ENCODE results near the gene TOGARAM1. TPM values are rescaled to one million over a fixed set of nuclear protein-coding genes. Genes with fewer than 3 reads are reported as not detected.
A peak's percentile ranks its signal among the peaks of the same experiment; 100 is the strongest.

TOGARAM1 gene
- total RNA-seq, 2 donors from 2014 or later: 11.0 to 11.5 TPM

GRCh38 chr14:44979740-44980356 is 17.9 kb downstream of the TOGARAM1 start:
- no peak overlapping the region for H3K4me3 Mint-ChIP-seq

GRCh38 chr14:44981198-44981597 is 19.2 kb downstream of the TOGARAM1 start:
- Mint-ChIP-seq H3K4me3 (no peak overlapping the region), H3K27ac (peak overlapping the region in 1 of 2 donors; percentile 9), H3K9me3 (no peaks in the 10 kb centered on the region), H3K36me3 (no peaks in the 10 kb centered on the region), H3K27me3 (no peaks in the 10 kb centered on the region), H3K4me1 (ENCODE audit: low read depth in 2 of 2) (peaks cover 17 to 28% of the 10 kb centered on the region in 2 donors)
- ATAC-seq (no peak), DNase-seq (ENCODE audit: low spot score) (no peak)

More at GRCh38 chr14:44979740-44980356, 17.9 kb downstream of the TOGARAM1 start:
- DNase-seq (ENCODE audit: low spot score) (no peak), ATAC-seq (no peak)
- Mint-ChIP-seq H3K36me3 (no peaks in the 10 kb centered on the region), H3K27me3 (no peaks in the 10 kb centered on the region), H3K4me1 (ENCODE audit: low read depth in 2 of 2) (peaks cover 17 to 32% of the 10 kb centered on the region in 2 donors), H3K9me3 (no peaks in the 10 kb centered on the region), H3K27ac (peak overlapping the region in 1 of 2 donors; percentile 9)

- Mint-ChIP-seq H3K27me3 (no peaks in the 10 kb centered on the region), H3K36me3 (no peaks in the 10 kb centered on the region), H3K4me1 (ENCODE audit: low read depth in 2 of 2) (peaks cover 17 to 26% of the 10 kb centered on the region in 2 donors), H3K4me3 (no peak overlapping the region), H3K9me3 (no peaks in the 10 kb centered on the region), H3K27ac (no peak overlapping the region)
- ATAC-seq (no peak), DNase-seq (ENCODE audit: low spot score) (no peak)
These were observed 20.6 kb downstream of the TOGARAM1 start for GRCh38 chr14:44982594-44982993.

- H3K4me3 Mint-ChIP-seq: no peak overlapping the region
- H3K36me3 Mint-ChIP-seq: no peaks in the 10 kb centered on the region
- DNase-seq (ENCODE audit: low spot score) (no peak), ATAC-seq (no peak)
- no peak overlapping the region for H3K27ac Mint-ChIP-seq
- H3K27me3 Mint-ChIP-seq: no peaks in the 10 kb centered on the region
- H3K9me3 Mint-ChIP-seq: no peaks in the 10 kb centered on the region
- peaks cover 7 to 10% of the 10 kb centered on the region in 2 donors for H3K4me1 Mint-ChIP-seq (ENCODE audit: low read depth in 2 of 2)
These were observed 26.7 kb downstream of the TOGARAM1 start for GRCh38 chr14:44988694-44989093.

- peaks cover 7 to 10% of the 10 kb centered on the region in 2 donors for H3K4me1 Mint-ChIP-seq (ENCODE audit: low read depth in 2 of 2)
These were observed 27.8 kb downstream of the TOGARAM1 start for GRCh38 chr14:44989497-44990440.

GRCh38 chr14:44990533-44990932 is 28.5 kb downstream of the TOGARAM1 start:
- no peak for ATAC-seq
- Mint-ChIP-seq H3K36me3 (no peaks in the 10 kb centered on the region), H3K4me1 (ENCODE audit: low read depth in 2 of 2) (peaks cover 7 to 10% of the 10 kb centered on the region in 2 donors), H3K4me3 (no peak overlapping the region), H3K27me3 (no peaks in the 10 kb centered on the region), H3K27ac (no peak overlapping the region), H3K9me3 (no peaks in the 10 kb centered on the region)
- DNase-seq (ENCODE audit: low spot score): no peak

More at GRCh38 chr14:44989497-44990440, 27.8 kb downstream of the TOGARAM1 start:
- Mint-ChIP-seq H3K27ac (no peak overlapping the region), H3K9me3 (no peaks in the 10 kb centered on the region), H3K36me3 (no peaks in the 10 kb centered on the region), H3K27me3 (no peaks in the 10 kb centered on the region), H3K4me3 (no peak overlapping the region)
- DNase-seq (ENCODE audit: low spot score) (no peak), ATAC-seq (no peak)

GRCh38 chr14:44995196-44995595 is 33.2 kb downstream of the TOGARAM1 start:
- peaks cover 0 to 4% of the 10 kb centered on the region in 2 donors for H3K4me1 Mint-ChIP-seq (ENCODE audit: low read depth in 2 of 2)
- no peak overlapping the region for H3K4me3 Mint-ChIP-seq
- ATAC-seq: no peak
- peaks cover 13% of the 10 kb centered on the region for H3K36me3 Mint-ChIP-seq
- no peak overlapping the region for H3K27ac Mint-ChIP-seq
- H3K9me3 Mint-ChIP-seq: no peaks in the 10 kb centered on the region
- no peak for DNase-seq (ENCODE audit: low spot score)
- H3K27me3 Mint-ChIP-seq: no peaks in the 10 kb centered on the region

- H3K27ac Mint-ChIP-seq: no peak overlapping the region
- no peaks in the 10 kb centered on the region for H3K9me3 Mint-ChIP-seq
- no peak for ATAC-seq
- peaks cover 16% of the 10 kb centered on the region for H3K36me3 Mint-ChIP-seq
- H3K27me3 Mint-ChIP-seq: no peaks in the 10 kb centered on the region
- DNase-seq (ENCODE audit: low spot score): no peak
- no peak overlapping the region for H3K4me3 Mint-ChIP-seq
- no peaks in the 10 kb centered on the region for H3K4me1 Mint-ChIP-seq (ENCODE audit: low read depth in 2 of 2)
These were observed 33.8 kb downstream of the TOGARAM1 start for GRCh38 chr14:44995770-44996294.

- Mint-ChIP-seq H3K4me3 (no peak overlapping the region), H3K27me3 (no peaks in the 10 kb centered on the region), H3K36me3 (peaks cover 6% of the 10 kb centered on the region), H3K9me3 (no peaks in the 10 kb centered on the region), H3K27ac (no peak overlapping the region), H3K4me1 (ENCODE audit: low read depth in 2 of 2) (no peaks in the 10 kb centered on the region)
- ATAC-seq (no peak), DNase-seq (ENCODE audit: low spot score) (no peak)
These were observed 41.9 kb downstream of the TOGARAM1 start for GRCh38 chr14:45003924-45004323.

- DNase-seq (ENCODE audit: low spot score): no peak
- no peak overlapping the region for H3K4me3 Mint-ChIP-seq
- no peak overlapping the region for H3K27ac Mint-ChIP-seq
- ATAC-seq: no peak
- peaks cover 5% of the 10 kb centered on the region for H3K36me3 Mint-ChIP-seq
- no peaks in the 10 kb centered on the region for H3K9me3 Mint-ChIP-seq
- H3K4me1 Mint-ChIP-seq (ENCODE audit: low read depth in 2 of 2): no peaks in the 10 kb centered on the region
- no peaks in the 10 kb centered on the region for H3K27me3 Mint-ChIP-seq
These were observed 53.1 kb downstream of the TOGARAM1 start for GRCh38 chr14:45015133-45015532.

- no peaks in the 10 kb centered on the region for H3K4me1 Mint-ChIP-seq (ENCODE audit: low read depth in 2 of 2)
- no peaks in the 10 kb centered on the region for H3K9me3 Mint-ChIP-seq
- H3K4me3 Mint-ChIP-seq: no peak overlapping the region
- DNase-seq (ENCODE audit: low spot score) (no peak), ATAC-seq (no peak)
- H3K27ac Mint-ChIP-seq: no peak overlapping the region
- H3K36me3 Mint-ChIP-seq: no peaks in the 10 kb centered on the region
- H3K27me3 Mint-ChIP-seq: no peaks in the 10 kb centered on the region
These were observed 66.2 kb downstream of the TOGARAM1 start for GRCh38 chr14:45028107-45028626.

GRCh38 chr14:45034730-45035129 is 72.7 kb downstream of the TOGARAM1 start:
- DNase-seq (ENCODE audit: low spot score) (no peak), ATAC-seq (no peak)
- H3K4me3 Mint-ChIP-seq: no peak overlapping the region
- H3K27me3 Mint-ChIP-seq: no peaks in the 10 kb centered on the region
- no peak overlapping the region for H3K27ac Mint-ChIP-seq
- H3K9me3 Mint-ChIP-seq: no peaks in the 10 kb centered on the region
- H3K36me3 Mint-ChIP-seq: peaks cover 13% of the 10 kb centered on the region
- no peaks in the 10 kb centered on the region for H3K4me1 Mint-ChIP-seq (ENCODE audit: low read depth in 2 of 2)

GRCh38 chr14:45038256-45038655 is 76.3 kb downstream of the TOGARAM1 start:
- Mint-ChIP-seq H3K4me3 (no peak overlapping the region), H3K36me3 (peaks cover 13% of the 10 kb centered on the region), H3K27ac (no peak overlapping the region), H3K9me3 (no peaks in the 10 kb centered on the region), H3K4me1 (ENCODE audit: low read depth in 2 of 2) (no peaks in the 10 kb centered on the region), H3K27me3 (no peaks in the 10 kb centered on the region)
- ATAC-seq (no peak), DNase-seq (ENCODE audit: low spot score) (no peak)

- Mint-ChIP-seq H3K36me3 (peaks cover 8% of the 10 kb centered on the region), H3K27ac (no peak overlapping the region), H3K4me3 (no peak overlapping the region), H3K9me3 (no peaks in the 10 kb centered on the region), H3K4me1 (ENCODE audit: low read depth in 2 of 2) (no peaks in the 10 kb centered on the region), H3K27me3 (no peaks in the 10 kb centered on the region)
- DNase-seq (ENCODE audit: low spot score) (no peak), ATAC-seq (no peak)
These were observed 76.9 kb downstream of the TOGARAM1 start for GRCh38 chr14:45038865-45039264.
